Activated CD4-positive, alpha-beta memory T cell treated with anti-CD3 and anti-CD28 coated beads for 36 hours (primary cell): ENCODE results near the gene TMEM201. TPM values are rescaled to one million over a fixed set of nuclear protein-coding genes. Genes with fewer than 3 reads are reported as not detected.
"Not testable (repeated sequence)": the region's sequence is repeated elsewhere in the genome, so short reads cannot be mapped to it uniquely, and the experiment has no call there.

Source experiments
- CTCF ChIA-PET: fragments of 350-600 bp; sonication (Branson Sonifier 250); formaldehyde crosslinking; loops from one replicate; lab custom pipeline; 2021; ENCODE audit warnings: antibody characterized with exemption, inconsistent platforms; lab: Charles Lee
- POLR2A ChIA-PET: fragments of 350-600 bp; sonication (Branson Sonifier 250); formaldehyde crosslinking; loops from one replicate; lab custom pipeline; 2021; ENCODE audit warnings: antibody characterized with exemption; lab: Charles Lee
- DNase-seq: peaks from one replicate; pipeline ENCODE4 v3.0.0-alpha.2; 2020
- H3K27ac Mint-ChIP-seq: one replicate; pipeline ENCODE4 v1.8.0; 2021; ENCODE audit warnings: mixed read lengths
- H3K27me3 Mint-ChIP-seq: one replicate; pipeline ENCODE4 v1.8.0; 2021; ENCODE audit warnings: mixed read lengths
- H3K36me3 Mint-ChIP-seq: one replicate; pipeline ENCODE4 v1.8.0; 2021; ENCODE audit warnings: mixed read lengths
- H3K4me1 Mint-ChIP-seq: one replicate; pipeline ENCODE4 v1.8.0; 2021; ENCODE audit warnings: low read depth, mixed read lengths
- H3K4me3 Mint-ChIP-seq: one replicate; pipeline ENCODE4 v1.8.0; 2021; ENCODE audit warnings: mild to moderate bottlenecking, mixed read lengths
- H3K9me3 Mint-ChIP-seq: one replicate; pipeline ENCODE4 v1.8.0; 2021; ENCODE audit warnings: mixed read lengths
- intact Hi-C: fragments of 100-400 bp; cut with micrococcal nuclease; formaldehyde crosslinking; loops from one replicate; pipeline ENCODE4 v1.15.1; 2023
- total RNA-seq, 2 experiments: library from RNA; stranded (reverse); gene quantifications; one replicate each; pipeline ENCODE4 v1.2.3, GENCODE V29; 2021

Gene TMEM201
- total RNA-seq, 2 experiments from 2014 or later, result 12.2 to 14.0 TPM

GRCh38 chr1:9558271-9558945 is 30.3 kb upstream of the TMEM201 start:
- CTCF ChIA-PET, result interaction anchor here (1.4 kb wide), 1 partner anchor 269 kb away, joined by 4 read pairs; no protein-coding TSS in a partner anchor
- Mint-ChIP-seq H3K4me1 (peaks cover 21% of the 10 kb centered on the region), H3K36me3 (peaks cover 23% of the 10 kb centered on the region), H3K27ac (no peak overlapping the region), H3K9me3 (no peaks in the 10 kb centered on the region), H3K4me3 (no peak overlapping the region), H3K27me3 (no peaks in the 10 kb centered on the region)
- DNase-seq, result no peak
- POLR2A ChIA-PET, result no interaction called here
- intact Hi-C loops, result no loop called here

DNA sequence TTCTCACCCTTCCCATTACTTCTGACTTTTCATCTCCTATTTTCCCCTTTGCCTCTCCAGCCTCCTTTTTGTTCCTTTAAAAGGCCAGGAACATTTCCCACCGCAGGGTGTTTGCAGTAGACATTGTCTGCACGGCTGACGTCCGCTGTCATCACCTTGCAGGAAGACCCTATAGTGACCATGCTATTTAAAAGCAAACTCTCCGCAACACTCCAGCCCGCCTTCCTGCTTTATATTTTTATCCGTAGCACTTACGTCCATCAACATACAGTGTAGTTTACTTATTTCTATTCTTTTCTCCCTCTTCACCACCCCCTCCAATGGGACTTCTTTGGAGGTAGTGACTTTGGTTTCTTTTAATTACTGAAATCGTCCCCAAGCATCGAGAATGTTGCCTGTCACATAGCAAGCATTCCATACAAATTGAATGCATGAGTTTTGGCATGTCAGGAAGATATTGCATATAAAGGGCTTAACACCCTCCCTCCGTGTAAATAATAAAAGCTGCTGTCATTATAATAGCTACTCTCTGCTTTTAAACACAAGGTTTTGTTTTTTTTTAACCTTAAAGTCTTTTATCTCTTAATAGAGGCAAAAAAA is 29.7 kb upstream of the TMEM201 start:
- Mint-ChIP-seq H3K27ac (no peak overlapping the region), H3K4me3 (no peak overlapping the region), H3K27me3 (no peaks in the 10 kb centered on the region), H3K4me1 (peaks cover 21% of the 10 kb centered on the region), H3K36me3 (peaks cover 18% of the 10 kb centered on the region), H3K9me3 (no peaks in the 10 kb centered on the region)
- intact Hi-C loops, result no loop called here
- ChIA-PET POLR2A (no interaction called here), CTCF (interaction anchor here (1.4 kb wide), 1 partner anchor 270 kb away, joined by 4 read pairs; no protein-coding TSS in a partner anchor)
- no peak for DNase-seq

- Mint-ChIP-seq H3K27ac (no peak overlapping the region), H3K9me3 (no peaks in the 10 kb centered on the region), H3K4me1 (peaks cover 21% of the 10 kb centered on the region), H3K36me3 (peaks cover 18% of the 10 kb centered on the region), H3K4me3 (no peak overlapping the region), H3K27me3 (no peaks in the 10 kb centered on the region)
- ChIA-PET POLR2A (no interaction called here), CTCF (no interaction called here)
- no peak for DNase-seq
- intact Hi-C loops, result no loop called here
These were observed 29.0 kb upstream of the TMEM201 start for GRCh38 chr1:9559673-9560072.

DNA sequence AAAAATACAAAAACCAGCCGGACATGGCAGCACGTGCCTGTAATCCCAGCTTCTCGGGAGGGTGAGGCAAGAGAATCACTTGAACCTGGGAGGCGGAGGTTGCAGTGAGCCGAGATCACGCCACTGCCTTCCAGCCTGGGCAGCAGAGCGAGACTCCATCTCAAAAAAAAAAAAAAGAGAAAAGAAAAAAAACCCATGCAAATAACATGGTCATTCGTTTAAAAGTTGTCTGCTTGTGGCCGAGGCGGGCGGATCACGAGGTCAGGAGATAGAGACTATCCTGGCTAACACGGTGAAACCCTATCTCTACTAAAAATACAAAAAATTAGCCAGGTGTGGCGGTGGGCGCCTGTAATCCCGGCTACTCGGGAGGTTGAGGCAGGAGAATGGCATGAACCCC is 28.6 kb upstream of the TMEM201 start:
- H3K4me1 Mint-ChIP-seq, result peaks cover 21% of the 10 kb centered on the region
- H3K27ac Mint-ChIP-seq, H3K9me3 Mint-ChIP-seq, CTCF ChIA-PET, H3K27me3 Mint-ChIP-seq, POLR2A ChIA-PET, intact Hi-C loops, H3K4me3 Mint-ChIP-seq, DNase-seq: not testable (repeated sequence)
- peaks cover 18% of the 10 kb centered on the region for H3K36me3 Mint-ChIP-seq

DNA sequence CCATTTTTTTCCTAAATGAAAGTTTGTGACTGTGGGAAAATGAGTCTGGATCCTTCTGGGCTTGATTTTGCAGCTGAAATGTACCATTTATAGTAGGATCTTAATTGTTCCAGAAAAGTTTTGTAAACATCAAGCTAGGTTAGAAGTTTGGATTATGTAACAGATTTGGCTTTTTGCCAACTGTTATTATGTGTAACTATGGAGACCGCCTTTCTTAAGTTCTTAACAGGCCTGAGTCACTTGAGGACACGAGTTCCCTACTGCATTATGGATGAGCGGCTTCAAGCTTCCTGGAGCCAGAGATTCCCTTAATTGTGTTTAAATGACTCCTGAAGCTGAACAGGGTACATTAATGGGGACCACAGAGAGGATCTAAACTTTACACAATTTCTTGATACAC is 27.3 kb upstream of the TMEM201 start:
- H3K4me1 Mint-ChIP-seq, result peaks cover 21% of the 10 kb centered on the region
- H3K4me3 Mint-ChIP-seq, result no peak overlapping the region
- no peak overlapping the region for H3K27ac Mint-ChIP-seq
- ChIA-PET CTCF (interaction anchor here (0.9 kb wide), 1 partner anchor 24 kb away, joined by 3 read pairs; no protein-coding TSS in a partner anchor), POLR2A (no interaction called here)
- H3K9me3 Mint-ChIP-seq, result no peaks in the 10 kb centered on the region
- no peak for DNase-seq
- intact Hi-C loops, result no loop called here
- no peaks in the 10 kb centered on the region for H3K27me3 Mint-ChIP-seq
- peaks cover 6% of the 10 kb centered on the region for H3K36me3 Mint-ChIP-seq

- CTCF ChIA-PET, result interaction anchor here (1.2 kb wide), 1 partner anchor 74 kb away, joined by 4 read pairs; no protein-coding TSS in a partner anchor
- POLR2A ChIA-PET, result no interaction called here
- Mint-ChIP-seq H3K27me3 (no peaks in the 10 kb centered on the region), H3K9me3 (no peaks in the 10 kb centered on the region), H3K27ac (no peak overlapping the region), H3K4me3 (no peak overlapping the region), H3K36me3 (peaks cover 14% of the 10 kb centered on the region), H3K4me1 (no peaks in the 10 kb centered on the region)
- intact Hi-C loops, result no loop called here
- DNase-seq, result no peak
These were observed 19.4 kb upstream of the TMEM201 start for GRCh38 chr1:9569267-9569666.

GRCh38 chr1:9570886-9571529 is 17.7 kb upstream of the TMEM201 start:
- DNase-seq, POLR2A ChIA-PET, H3K4me1 Mint-ChIP-seq, H3K4me3 Mint-ChIP-seq, H3K9me3 Mint-ChIP-seq, H3K27ac Mint-ChIP-seq, H3K27me3 Mint-ChIP-seq, intact Hi-C loops: not testable (repeated sequence)
- CTCF ChIA-PET, result interaction anchor here (0.7 to 1.3 kb wide), 3 partner anchors 32 to 75 kb away, joined by 3 to 6 read pairs (median 3); partner anchors contain the start of gene SLC25A33
- peaks cover 14% of the 10 kb centered on the region for H3K36me3 Mint-ChIP-seq

DNA sequence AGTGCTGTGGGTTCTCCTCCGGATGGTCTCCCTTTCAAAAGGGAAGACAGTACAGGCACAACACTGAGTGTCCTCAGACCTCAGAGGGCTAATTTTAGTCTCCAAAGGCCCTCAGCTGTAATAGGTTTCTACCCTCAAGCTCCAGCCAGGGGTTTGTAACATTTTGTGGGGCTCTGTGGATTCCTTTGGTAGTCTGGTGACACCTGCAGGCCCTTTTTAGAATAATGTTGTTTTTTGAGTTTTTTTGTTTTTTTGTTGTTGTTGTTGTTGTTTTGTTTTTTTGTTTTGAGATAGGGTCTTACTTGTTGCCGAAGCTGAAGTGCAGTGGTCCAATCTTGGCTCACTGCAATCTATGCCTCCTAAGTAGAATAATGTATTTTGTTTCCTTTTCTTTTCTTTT is 15.0 kb upstream of the TMEM201 start:
- H3K9me3 Mint-ChIP-seq, result no peaks in the 10 kb centered on the region
- ChIA-PET CTCF (interaction anchor here (0.7 to 2.7 kb wide), 3 partner anchors 51 to 84 kb away, joined by 3 to 14 read pairs (median 9); no protein-coding TSS in a partner anchor), POLR2A (interaction anchor here (0.5 kb wide), 1 partner anchor 819 kb away, joined by 3 read pairs; no protein-coding TSS in a partner anchor)
- no peaks in the 10 kb centered on the region for H3K27me3 Mint-ChIP-seq
- intact Hi-C loops, result loop anchor here (2.0 kb wide), 1 partner anchor 79 kb away; no protein-coding TSS in a partner anchor
- no peak overlapping the region for H3K4me3 Mint-ChIP-seq
- DNase-seq, result no peak
- H3K36me3 Mint-ChIP-seq, result peaks cover 16% of the 10 kb centered on the region
- no peak overlapping the region for H3K27ac Mint-ChIP-seq
- H3K4me1 Mint-ChIP-seq, result no peaks in the 10 kb centered on the region

DNA sequence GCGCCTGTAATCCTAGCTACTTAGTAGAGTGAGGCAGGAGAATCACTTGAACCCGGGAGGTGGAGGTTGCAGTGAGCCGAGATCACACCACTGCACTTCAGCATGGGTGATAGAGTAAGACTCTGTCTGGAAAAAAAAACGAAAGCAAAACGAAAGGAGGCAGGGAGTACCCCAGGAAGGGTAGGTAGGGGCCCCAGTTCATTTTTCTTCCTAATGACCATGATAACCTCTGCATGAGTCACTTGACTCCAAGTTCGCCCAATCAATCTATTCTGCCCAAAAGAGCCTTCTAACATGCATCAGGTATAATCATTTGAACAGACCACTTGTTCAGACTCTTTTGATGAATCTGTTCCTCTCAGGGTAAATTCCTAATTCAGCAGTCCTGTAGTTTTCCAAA is 13.2 kb upstream of the TMEM201 start:
- no peaks in the 10 kb centered on the region for H3K4me1 Mint-ChIP-seq
- intact Hi-C loops, result no loop called here
- H3K9me3 Mint-ChIP-seq, result no peaks in the 10 kb centered on the region
- ChIA-PET POLR2A (no interaction called here), CTCF (interaction anchor here (1.4 to 2.7 kb wide), 2 partner anchors 80 to 85 kb away, joined by 3 to 14 read pairs; no protein-coding TSS in a partner anchor)
- H3K4me3 Mint-ChIP-seq, result no peak overlapping the region
- H3K27me3 Mint-ChIP-seq, result no peaks in the 10 kb centered on the region
- no peak overlapping the region for H3K27ac Mint-ChIP-seq
- H3K36me3 Mint-ChIP-seq, result peaks cover 16% of the 10 kb centered on the region
- no peak for DNase-seq

- Mint-ChIP-seq H3K9me3 (no peaks in the 10 kb centered on the region), H3K4me1 (no peaks in the 10 kb centered on the region), H3K4me3 (no peak overlapping the region), H3K27me3 (no peaks in the 10 kb centered on the region), H3K36me3 (peaks cover 17% of the 10 kb centered on the region), H3K27ac (no peak overlapping the region)
- intact Hi-C loops, result no loop called here
- no peak for DNase-seq
- POLR2A ChIA-PET, result no interaction called here
- CTCF ChIA-PET, result no interaction called here
These were observed 11.8 kb upstream of the TMEM201 start for GRCh38 chr1:9576903-9577302.

- DNase-seq, result no peak
- POLR2A ChIA-PET, result no interaction called here
- peaks cover 19% of the 10 kb centered on the region for H3K36me3 Mint-ChIP-seq
- H3K27ac Mint-ChIP-seq, result no peak overlapping the region
- H3K9me3 Mint-ChIP-seq, result no peaks in the 10 kb centered on the region
- no peaks in the 10 kb centered on the region for H3K27me3 Mint-ChIP-seq
- no peaks in the 10 kb centered on the region for H3K4me1 Mint-ChIP-seq
- H3K4me3 Mint-ChIP-seq, result no peak overlapping the region
- intact Hi-C loops, result no loop called here
- CTCF ChIA-PET, result interaction anchor here (1.1 kb wide), 1 partner anchor 11 kb away, joined by 3 read pairs; no protein-coding TSS in a partner anchor
These were observed 11.3 kb upstream of the TMEM201 start for GRCh38 chr1:9577423-9577822.

GRCh38 chr1:9580942-9581341 is 7.8 kb upstream of the TMEM201 start:
- Mint-ChIP-seq H3K9me3 (no peaks in the 10 kb centered on the region), H3K27me3 (no peaks in the 10 kb centered on the region), H3K27ac (no peak overlapping the region), H3K4me1 (no peaks in the 10 kb centered on the region), H3K4me3 (no peak overlapping the region), H3K36me3 (peaks cover 17% of the 10 kb centered on the region)
- POLR2A ChIA-PET, result no interaction called here
- CTCF ChIA-PET, result interaction anchor here (0.9 to 1.5 kb wide), 2 partner anchors 7 to 90 kb away, joined by 3 read pairs; no protein-coding TSS in a partner anchor
- no peak for DNase-seq
- intact Hi-C loops, result no loop called here
